Motor neuron (in vitro differentiated cells): ENCODE measurements around the gene PCCA. TPM values are rescaled to one million over a fixed set of nuclear protein-coding genes. Genes with fewer than 3 reads are reported as not detected.
"Not testable (repeated sequence)": the region's sequence is repeated elsewhere in the genome, so short reads cannot be mapped to it uniquely, and the experiment has no call there.

Experiments
- ATAC-seq, 8 experiments: fragments of 200-7000 bp; cut with Tn5 transposase; replicated peaks in 6 of 8; 2 replicates each; pipeline ENCODE4 v1.8.0; 2021; ENCODE audit warnings: mild to moderate bottlenecking in 8 of 8, moderate library complexity in 8 of 8
- H3K27ac ChIP-seq, 2 donors: fragments of 250-450 bp; sonication (Bioruptor Pico); 2 replicates each; pipeline ENCODE4 v1.9.0; 2021; ENCODE audit warnings: antibody characterized with exemption in 2 of 2, mild to moderate bottlenecking in 2 of 2, moderate library complexity in 1 of 2
- H3K4me1 ChIP-seq, 2 donors: fragments of 250-450 bp; sonication (Bioruptor Pico); replicated peaks in 1 of 2; 2 replicates each; pipeline ENCODE4 v1.6.1; 2021; ENCODE audit warnings: antibody characterized with exemption in 2 of 2, mild to moderate bottlenecking in 2 of 2, moderate library complexity in 1 of 2
- H3K4me3 ChIP-seq, 5 donors: fragments of 250-450 bp; sonication (Bioruptor Pico); 2 replicates each; pipeline ENCODE4 v1.9.0; 2021; ENCODE audit warnings: antibody characterized with exemption in 5 of 5, mild to moderate bottlenecking in 5 of 5, moderate library complexity in 4 of 5
- WGBS, 10 experiments: fragments of 450-650 bp; shearing (Covaris generic); methylation state at CpG; one replicate each; pipeline ENCODE4 v1.0.0; 2022; 5-methylcytosine and 5-hydroxymethylcytosine counted together
- in situ Hi-C, 9 experiments: fragments of 400-800 bp; cut with MboI; loops; one replicate each; pipeline ENCODE4 v1.15.0; 2021; ENCODE audit warnings: low sequenced_read_pairs in 9 of 9, low pct_unique_long_range_greater_than_20kb in 2 of 9; ENCODE audit not compliant: unreplicated experiment in 9 of 9
- total RNA-seq, 8 experiments: library from RNA; unstranded; fragments of 300-600 nt; gene quantifications; 2 replicates each; pipeline versions ENCODE4 v1.2.3 to v1.2.4, GENCODE V29; 2022

PCCA gene
- total RNA-seq, 8 experiments from 2014 or later: 19.1 to 98.3 (median 50.9) TPM

DNA sequence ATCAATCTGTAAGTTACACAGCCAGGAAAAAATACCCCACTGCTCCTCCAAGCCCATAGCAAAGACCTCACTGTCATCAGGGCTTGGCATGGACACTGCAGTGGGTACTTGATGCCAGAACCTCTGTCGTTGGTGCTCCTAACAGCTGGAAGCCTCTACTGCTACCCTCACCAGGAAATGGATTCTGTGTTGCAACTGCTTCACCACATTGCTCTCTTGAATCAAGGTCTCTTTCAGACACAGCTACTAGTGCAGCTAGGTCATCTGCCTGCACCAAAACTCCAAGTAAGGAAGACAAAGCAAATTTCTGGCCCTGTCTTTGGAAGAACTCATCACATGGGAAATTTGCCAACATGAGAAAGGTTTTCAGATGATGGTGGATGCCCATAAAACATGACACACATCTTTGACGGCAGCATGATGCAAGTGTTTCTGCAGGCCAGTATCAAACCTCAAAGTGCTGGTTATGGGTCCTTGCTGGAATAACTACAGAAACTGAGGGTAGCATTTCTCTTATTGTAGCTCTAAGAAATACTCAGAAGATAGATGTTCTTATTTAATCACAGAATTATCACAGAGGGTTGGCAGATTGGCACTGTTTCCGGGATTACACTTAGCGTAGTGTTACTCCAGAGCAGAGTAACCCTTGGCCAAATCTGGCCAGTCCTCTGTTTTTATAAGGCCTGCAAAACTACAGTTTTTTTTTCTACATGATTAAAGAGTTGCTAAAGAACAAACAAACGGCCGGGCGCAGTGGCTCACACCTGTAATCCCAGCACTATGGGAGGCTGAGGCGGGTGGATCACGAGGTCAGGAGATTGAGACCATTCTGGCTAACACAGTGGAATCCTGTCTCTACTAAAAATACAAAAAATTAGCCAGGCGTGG lies 12.9 kb upstream of the PCCA start:
- no peak overlapping the region for H3K27ac ChIP-seq
- 43 to 100% (median 86%) methylated on average over 1 to 7 of the region's 10 CpGs; no CpG with 5 or more reads in 5 of the 10 experiments for WGBS, 10 experiments
- H3K4me1 ChIP-seq: no peaks in the 10 kb centered on the region
- H3K4me3 ChIP-seq: no peak overlapping the region
- in situ Hi-C loops: no loop called here
- no peak for ATAC-seq

DNA sequence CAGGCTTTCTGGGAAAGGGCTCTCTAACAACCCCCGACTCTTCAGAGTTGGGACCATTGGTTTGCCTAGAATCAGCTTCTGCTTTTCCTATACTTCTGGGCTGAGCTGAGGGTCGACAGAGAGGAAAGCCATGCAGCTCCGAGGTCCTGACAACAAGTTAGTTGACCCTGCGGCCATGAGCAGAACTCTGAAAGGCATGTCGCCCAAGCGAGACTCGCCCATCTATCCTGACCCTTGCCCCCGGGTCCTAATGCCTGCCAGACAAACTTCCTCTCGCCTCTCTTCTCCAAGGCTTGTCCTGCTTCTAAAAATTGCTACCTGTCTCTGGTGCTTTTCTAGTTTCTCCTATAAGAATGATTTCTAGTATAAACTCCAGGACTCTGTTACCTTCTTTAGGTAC lies 9.9 kb upstream of the PCCA start:
- H3K4me1 ChIP-seq, in situ Hi-C loops, H3K4me3 ChIP-seq, H3K27ac ChIP-seq, ATAC-seq: not testable (repeated sequence)
- WGBS, 10 experiments: 53 to 100% (median 87%) methylated on average over 1 to 9 of the region's 9 CpGs; no CpG with 5 or more reads in 4 of the 10 experiments

DNA sequence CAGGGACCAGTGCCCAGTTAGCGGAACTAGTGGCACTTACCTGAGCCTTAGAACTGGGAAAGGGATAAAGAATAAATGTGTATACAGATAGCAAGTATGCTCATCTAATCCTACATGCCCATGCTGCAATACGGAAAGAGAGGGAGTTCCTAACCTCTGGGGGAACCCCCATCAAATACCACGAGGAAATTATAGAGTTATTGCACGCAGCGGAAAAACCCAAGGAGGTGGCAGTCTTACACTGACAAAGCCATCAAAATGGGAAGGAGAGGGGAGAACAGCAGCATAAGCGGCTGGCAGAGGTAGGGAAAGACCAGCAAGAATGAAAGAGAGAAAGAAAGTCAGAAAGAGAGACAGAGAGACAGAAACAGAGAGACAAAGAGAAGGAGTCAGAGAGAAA lies 5.5 kb upstream of the PCCA start:
- WGBS, 10 experiments: 80 to 97% (median 90%) methylated on average over 2 to 6 of the region's 6 CpGs; no CpG with 5 or more reads in 1 of the 10 experiments
- H3K4me3 ChIP-seq: not testable (repeated sequence)

DNA sequence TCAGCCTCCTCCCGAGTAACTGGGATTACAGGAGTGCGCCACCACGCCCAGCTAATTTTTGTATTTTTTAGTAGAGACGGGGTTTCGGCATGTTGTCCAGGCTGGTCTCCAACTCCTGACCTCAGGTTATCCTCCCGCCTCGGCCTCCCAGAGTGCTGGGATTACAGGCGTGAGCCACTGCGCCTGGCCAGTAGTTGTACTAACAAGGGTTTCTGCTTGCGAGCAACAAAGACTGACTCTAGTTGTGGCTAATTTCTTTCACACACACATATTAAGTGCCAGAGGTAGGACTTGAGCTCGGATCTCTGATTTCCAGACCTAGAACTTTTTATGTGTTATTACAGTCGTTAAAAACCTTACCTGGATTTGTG lies 635 bp upstream of the PCCA start:
- in situ Hi-C loops: no loop called here
- ATAC-seq: peak in 3 of 8 experiments; percentile 1 to 9 (median 7)
- peaks cover 7 to 14% of the 10 kb centered on the region in 2 donors for H3K4me1 ChIP-seq
- peak overlapping the region in 1 of 2 donors; percentile 3 for H3K27ac ChIP-seq
- peak overlapping the region; percentile 55 to 89 (median 78) for H3K4me3 ChIP-seq
- WGBS, 10 experiments: 0 to 71% (median 16%) methylated on average over 1 to 9 of the region's 12 CpGs; no CpG with 5 or more reads in 3 of the 10 experiments

More for the DNA sequence above, 5.5 kb upstream of the PCCA start:
- ATAC-seq, H3K4me1 ChIP-seq, H3K27ac ChIP-seq, in situ Hi-C loops: not testable (repeated sequence)

DNA sequence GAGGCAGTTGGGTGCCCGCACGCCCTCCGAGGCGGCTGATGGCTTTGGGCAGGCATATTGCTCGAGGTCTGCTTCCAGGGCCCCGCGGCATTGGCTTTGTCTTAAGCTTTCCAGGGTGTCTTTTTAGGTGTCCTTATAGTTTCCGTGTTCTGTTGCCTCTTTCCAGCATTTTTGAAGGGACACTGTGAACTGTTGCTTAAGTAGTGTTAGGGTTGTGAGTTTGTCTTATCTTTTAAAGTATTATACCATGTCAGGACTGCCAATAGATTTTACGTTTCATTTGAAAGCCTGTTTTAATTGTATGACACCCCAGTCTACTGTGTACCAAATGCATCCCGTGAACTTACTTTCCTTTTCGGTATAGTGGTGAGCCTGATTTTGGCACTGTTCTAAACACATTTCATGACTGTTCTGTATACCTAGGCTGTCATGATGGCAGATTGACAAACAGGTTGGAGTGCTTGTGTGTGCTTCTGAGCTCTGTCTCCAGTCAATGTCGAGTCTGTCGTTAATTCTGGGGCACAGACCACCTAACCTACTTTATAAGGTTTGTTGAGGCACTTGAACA lies 656 bp downstream of the PCCA start:
- peak in 2 of 8 experiments; percentile 5 to 49 for ATAC-seq
- Histone ChIP-seq H3K27ac (peak overlapping the region; percentile 77 to 85), H3K4me1 (peaks cover 7 to 14% of the 10 kb centered on the region in 2 donors), H3K4me3 (peak overlapping the region; percentile 55 to 89 (median 78))
- in situ Hi-C loops: no loop called here
- WGBS, 10 experiments: 0 to 10% (median 0%) methylated on average over 2 to 9 of the region's 13 CpGs; no CpG with 5 or more reads in 1 of the 10 experiments

DNA sequence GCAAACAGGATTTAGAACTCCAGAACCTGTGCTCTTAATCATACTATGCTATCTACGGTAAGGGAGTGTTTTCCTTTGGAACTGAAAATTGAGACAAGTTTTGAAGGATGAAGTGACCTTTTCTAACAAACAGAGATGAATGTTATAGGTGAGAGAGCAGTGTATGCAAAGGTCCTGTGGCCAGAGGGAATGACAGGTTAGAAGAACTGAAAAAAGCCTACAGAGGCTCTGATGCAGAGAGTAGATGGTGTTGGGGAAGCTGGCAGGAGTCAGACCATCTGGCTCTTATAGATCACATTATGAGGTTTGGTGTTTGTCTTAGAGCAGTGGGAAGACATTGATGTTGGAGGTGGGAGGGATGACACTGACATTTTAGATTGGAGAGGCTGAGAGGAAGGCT lies 2.0 kb downstream of the PCCA start:
- ATAC-seq: no peak
- Histone ChIP-seq H3K4me1 (peaks cover 7 to 14% of the 10 kb centered on the region in 2 donors), H3K4me3 (peak overlapping the region in 2 of 5 donors; percentile 7 to 81), H3K27ac (no peak overlapping the region)
- WGBS, 10 experiments: 79 to 100% (median 95%) methylated on average over 1 of the region's 1 CpG; no CpG with 5 or more reads in 4 of the 10 experiments
- in situ Hi-C loops: no loop called here

DNA sequence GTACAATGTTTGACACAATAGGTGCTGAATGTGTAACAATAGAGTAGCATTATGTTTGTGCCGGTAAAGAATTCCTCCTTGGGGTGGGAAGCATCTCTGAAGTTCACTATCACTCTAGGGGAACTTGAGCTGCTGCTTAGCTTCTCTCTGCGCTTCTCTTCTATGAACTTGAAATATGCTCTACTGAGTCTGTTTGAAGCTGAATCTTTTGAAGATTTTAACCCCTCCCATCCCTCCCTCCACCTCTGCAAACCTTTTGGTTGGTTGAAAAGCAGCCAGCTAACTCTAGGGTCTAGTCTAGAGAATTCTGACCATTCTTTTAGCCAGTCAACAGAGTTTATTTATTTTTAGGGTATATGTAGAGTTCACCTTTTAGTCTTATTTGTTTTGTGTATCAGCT lies 2.5 kb downstream of the PCCA start:
- Histone ChIP-seq H3K4me3 (peak overlapping the region in 2 of 5 donors; percentile 7 to 81), H3K27ac (no peak overlapping the region), H3K4me1 (peaks cover 7 to 14% of the 10 kb centered on the region in 2 donors)
- in situ Hi-C loops: no loop called here
- 17 to 100% (median 94%) methylated on average over 1 to 2 of the region's 2 CpGs; no CpG with 5 or more reads in 5 of the 10 experiments for WGBS, 10 experiments
- no peak for ATAC-seq

DNA sequence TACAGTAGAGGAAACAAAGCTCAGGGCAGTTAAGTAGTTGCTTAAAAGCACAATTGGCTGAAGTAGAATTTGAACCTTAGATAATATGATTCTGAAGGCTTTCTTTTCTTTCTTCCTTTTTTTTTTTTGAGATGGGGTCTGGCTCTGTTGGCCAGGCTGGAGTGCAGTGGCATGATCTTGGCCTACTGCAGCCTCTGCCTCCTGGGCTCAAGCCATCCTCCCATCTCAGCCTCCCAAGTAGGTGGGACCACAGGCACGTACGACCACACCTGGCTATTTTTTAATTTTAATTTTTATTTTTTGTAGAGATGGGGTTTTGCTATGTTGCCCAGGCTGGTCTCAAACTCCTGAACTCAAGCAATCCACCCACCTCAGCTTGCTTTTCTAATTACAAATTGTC lies 3.4 kb downstream of the PCCA start:
- H3K4me3 ChIP-seq, H3K27ac ChIP-seq, ATAC-seq, in situ Hi-C loops: not testable (repeated sequence)
- 65 to 100% (median 94%) methylated on average over 1 to 2 of the region's 2 CpGs; no CpG with 5 or more reads in 5 of the 10 experiments for WGBS, 10 experiments
- peaks cover 3 to 14% of the 10 kb centered on the region in 2 donors for H3K4me1 ChIP-seq

DNA sequence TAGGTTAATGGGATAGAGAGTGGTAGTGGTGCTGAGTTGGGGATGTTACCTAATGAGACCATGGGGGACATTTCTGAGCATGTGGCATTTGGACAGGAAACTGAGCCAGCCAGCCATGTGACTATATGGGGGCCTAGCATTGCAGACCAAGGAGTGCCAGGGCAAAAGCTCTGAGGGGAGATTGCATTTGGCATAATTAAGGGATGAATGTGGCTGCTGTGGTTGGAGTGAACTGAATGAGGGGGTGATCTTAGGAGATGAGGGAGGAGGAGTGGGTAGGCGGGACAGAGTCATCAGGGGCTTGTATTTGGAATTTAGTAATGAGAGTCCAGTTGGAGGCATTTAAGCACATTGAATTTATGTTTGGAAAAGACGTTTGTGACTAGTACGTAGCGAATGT lies 6.6 kb downstream of the PCCA start:
- no peak overlapping the region for H3K4me3 ChIP-seq
- ATAC-seq: no peak
- in situ Hi-C loops: no loop called here
- H3K4me1 ChIP-seq: peaks cover 17 to 26% of the 10 kb centered on the region in 2 donors
- WGBS, 10 experiments: 80 to 100% (median 100%) methylated on average over 1 to 3 of the region's 4 CpGs; no CpG with 5 or more reads in 7 of the 10 experiments
- H3K27ac ChIP-seq: no peak overlapping the region

DNA sequence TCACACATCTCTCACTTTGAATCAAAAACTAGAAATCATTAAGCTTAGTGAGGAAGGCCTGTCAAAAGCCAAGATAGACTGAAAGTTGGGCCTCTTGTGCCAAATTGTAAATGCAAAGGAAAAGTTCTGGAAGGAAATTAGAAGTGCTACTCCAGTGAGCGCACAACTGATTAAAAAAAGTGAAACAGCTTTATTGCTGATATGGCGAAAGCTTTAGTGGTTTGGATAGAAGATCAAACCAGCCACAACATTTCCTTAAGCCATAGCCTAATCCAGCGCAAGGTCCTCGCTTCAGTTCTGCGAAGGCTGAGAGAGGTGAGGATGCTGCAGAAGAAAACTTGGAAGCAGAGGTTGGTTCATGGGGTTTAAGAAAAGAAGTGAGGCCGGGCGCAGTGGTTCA lies 7.6 kb downstream of the PCCA start:
- H3K4me3 ChIP-seq: no peak overlapping the region
- no peak overlapping the region for H3K27ac ChIP-seq
- in situ Hi-C loops: no loop called here
- ATAC-seq: no peak
- H3K4me1 ChIP-seq: peaks cover 22 to 25% of the 10 kb centered on the region in 2 donors
- WGBS, 10 experiments: 95 to 100% (median 100%) methylated on average over 2 to 7 of the region's 7 CpGs; no CpG with 5 or more reads in 1 of the 10 experiments

DNA sequence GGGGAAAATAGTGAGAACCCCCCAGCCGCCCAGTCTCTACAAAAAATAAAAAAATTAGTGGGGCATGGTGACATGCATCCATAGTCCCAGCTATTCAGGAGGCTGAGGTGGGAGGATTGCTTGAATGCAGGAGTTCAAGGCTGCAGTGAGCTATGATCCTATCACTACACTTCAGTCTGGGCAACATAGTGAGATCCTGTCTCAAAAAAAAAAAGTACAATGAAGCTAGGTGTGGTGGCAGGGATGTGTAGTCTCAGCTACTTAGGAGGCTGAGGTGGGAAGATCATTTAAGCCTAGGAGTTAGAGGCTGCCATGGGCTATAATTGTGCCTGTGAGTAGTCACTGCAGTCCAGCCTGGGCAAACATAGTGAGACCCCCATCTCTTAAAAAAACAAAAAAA lies 8.9 kb downstream of the PCCA start:
- H3K4me1 ChIP-seq: peaks cover 24 to 25% of the 10 kb centered on the region in 2 donors
- in situ Hi-C loops: no loop called here
- ATAC-seq: no peak
- no peak overlapping the region for H3K4me3 ChIP-seq
- no peak overlapping the region for H3K27ac ChIP-seq
- WGBS, 10 experiments: 83 to 100% (median 100%) methylated on average over 1 of the region's 1 CpG; no CpG with 5 or more reads in 7 of the 10 experiments

DNA sequence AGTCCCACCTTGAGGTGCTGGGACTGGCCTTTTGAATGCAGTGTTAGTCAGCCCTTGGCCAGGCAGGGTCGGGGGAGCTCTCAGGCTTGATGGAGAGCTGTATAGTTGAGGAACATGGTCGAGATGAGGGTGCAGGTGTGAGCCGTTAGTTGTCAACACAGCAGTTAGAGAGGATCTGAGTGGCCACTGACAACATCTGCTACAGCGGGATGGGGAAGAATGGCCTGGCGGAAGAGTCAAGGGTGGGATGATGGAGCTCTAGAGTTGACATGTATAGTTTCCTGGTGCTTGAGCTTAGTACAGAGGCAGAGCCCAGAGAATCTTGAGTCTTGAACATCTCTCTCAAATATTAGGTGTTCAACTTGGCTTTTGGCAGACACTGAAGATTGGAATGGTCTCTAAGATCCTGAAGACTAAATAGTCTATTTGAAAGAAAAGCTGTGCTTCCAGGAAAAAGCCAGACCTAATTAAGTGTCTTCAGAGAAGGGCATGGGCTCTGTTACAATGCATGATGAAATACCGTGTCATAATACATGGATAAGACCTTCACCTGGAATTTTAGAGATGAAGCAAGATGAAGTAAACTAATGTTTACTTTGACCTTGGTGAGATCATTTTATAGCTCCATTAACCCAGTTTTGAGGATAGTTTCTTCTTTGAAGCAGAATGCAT lies 9.7 kb downstream of the PCCA start:
- in situ Hi-C loops: no loop called here
- peaks cover 24 to 25% of the 10 kb centered on the region in 2 donors for H3K4me1 ChIP-seq
- H3K4me3 ChIP-seq: no peak overlapping the region
- 80 to 100% (median 98%) methylated on average over 1 to 6 of the region's 6 CpGs for WGBS, 10 experiments
- ATAC-seq: peak in 4 of 8 experiments; percentile 17 to 68 (median 42)
- peak overlapping the region; percentile 20 to 75 for H3K27ac ChIP-seq

DNA sequence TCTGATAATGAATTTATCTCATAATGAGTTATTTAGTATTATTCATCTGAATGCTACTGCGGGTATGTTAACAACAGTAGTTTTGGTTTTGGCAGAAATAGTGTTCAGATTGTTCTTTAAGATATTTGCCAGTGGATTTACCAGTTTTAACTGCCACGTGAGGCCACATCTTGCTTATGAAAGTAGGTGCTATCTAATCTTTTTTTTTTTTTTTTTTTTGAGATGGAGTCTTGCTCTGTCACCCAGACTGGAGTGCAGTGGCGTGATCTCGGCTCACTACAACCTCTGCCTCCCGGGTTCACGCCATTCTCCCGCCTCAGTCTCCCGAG lies 10.2 kb downstream of the PCCA start:
- peak in 1 of 8 experiments; percentile 8 for ATAC-seq
- H3K27ac ChIP-seq: peak overlapping the region; percentile 55 to 73
- in situ Hi-C loops, H3K4me3 ChIP-seq: not testable (repeated sequence)
- peaks cover 24 to 25% of the 10 kb centered on the region in 2 donors for H3K4me1 ChIP-seq
- 80 to 100% (median 93%) methylated on average over 1 to 7 of the region's 8 CpGs; no CpG with 5 or more reads in 2 of the 10 experiments for WGBS, 10 experiments
